DND-41 (cell line): ENCODE measurements around the gene AGPAT3.

Experiments used
- ATAC-seq: fragments of 200-7000 bp; cut with Tn5 transposase; 3 replicates; pipeline ENCODE4 v1.9.1; 2021; ENCODE audit warnings: low read depth; ENCODE audit not compliant: insufficient read depth
- DNase-seq: peaks from one replicate; pipeline ENCODE4 v3.0.0-alpha.2; 2020
- H2AFZ ChIP-seq: 2 replicates; pipeline ENCODE4 v1.6.0; 2012; ENCODE audit warnings: low read depth, low read length
- H3K27ac ChIP-seq: 2 replicates; pipeline ENCODE4 v1.5.1; 2012; ENCODE audit warnings: low read length, inconsistent platforms
- H3K27me3 ChIP-seq: fragments of 200-600 bp; sonication (generic); 2 replicates; pipeline ENCODE4 v1.6.0; 2012; ENCODE audit warnings: low read length, mild to moderate bottlenecking, inconsistent platforms; ENCODE audit not compliant: insufficient read depth, poor library complexity
- H3K36me3 ChIP-seq: 2 replicates; pipeline ENCODE4 v1.5.1; 2012; ENCODE audit warnings: low read length, inconsistent platforms; ENCODE audit not compliant: insufficient read depth
- H3K4me1 ChIP-seq: 2 replicates; pipeline ENCODE4 v1.5.1; 2012; ENCODE audit warnings: mild to moderate bottlenecking, low read length; ENCODE audit not compliant: insufficient read depth
- H3K4me2 ChIP-seq: 2 replicates; pipeline ENCODE4 v1.6.0; 2012; ENCODE audit warnings: mild to moderate bottlenecking, moderate library complexity, low read length, inconsistent platforms; ENCODE audit not compliant: insufficient read depth
- H3K4me3 ChIP-seq, 2 experiments: fragments of 200-600 bp in 1 of 2; shearing (Covaris generic) in 1 of 2; 2 replicates each; pipeline ENCODE4 v1.5.1; 2012 to 2016; ENCODE audit warnings: inconsistent platforms in 2 of 2, low read length in 2 of 2, mild to moderate bottlenecking in 2 of 2, low read depth in 1 of 2, moderate library complexity in 1 of 2
- H3K79me2 ChIP-seq: 2 replicates; pipeline ENCODE4 v1.6.0; 2012; ENCODE audit warnings: low read length, inconsistent platforms; ENCODE audit not compliant: insufficient read depth
- H3K9ac ChIP-seq: 2 replicates; pipeline ENCODE4 v1.6.0; 2012; ENCODE audit warnings: low read depth, mild to moderate bottlenecking, inconsistent platforms, low read length, moderate library complexity
- H3K9me3 ChIP-seq: 2 replicates; pipeline ENCODE4 v1.5.1; 2012; ENCODE audit warnings: low read length, moderate library complexity, mild to moderate bottlenecking, inconsistent platforms; ENCODE audit not compliant: insufficient read depth, severe bottlenecking
- H4K20me1 ChIP-seq: 2 replicates; pipeline ENCODE4 v1.6.0; 2012; ENCODE audit warnings: low read length; ENCODE audit not compliant: insufficient read depth
- EZH2 ChIP-seq: IDR thresholded peaks from 3 replicates; pipeline ENCODE4 v1.6.1; 2012; ENCODE audit warnings: borderline replicate concordance, low read depth, mild to moderate bottlenecking, moderate library complexity, low read length, inconsistent platforms; ENCODE audit not compliant: severe bottlenecking
- TF ChIP-seq, protein P1 (sequence below): IDR thresholded peaks from 2 replicates; pipeline ENCODE4 v1.5.1; 2012; ENCODE audit warnings: borderline replicate concordance, low read length, moderate library complexity, mild to moderate bottlenecking; ENCODE audit not compliant: poor library complexity, severe bottlenecking; ENCODE audit errors: extremely low read depth

AGPAT3 gene

DNA sequence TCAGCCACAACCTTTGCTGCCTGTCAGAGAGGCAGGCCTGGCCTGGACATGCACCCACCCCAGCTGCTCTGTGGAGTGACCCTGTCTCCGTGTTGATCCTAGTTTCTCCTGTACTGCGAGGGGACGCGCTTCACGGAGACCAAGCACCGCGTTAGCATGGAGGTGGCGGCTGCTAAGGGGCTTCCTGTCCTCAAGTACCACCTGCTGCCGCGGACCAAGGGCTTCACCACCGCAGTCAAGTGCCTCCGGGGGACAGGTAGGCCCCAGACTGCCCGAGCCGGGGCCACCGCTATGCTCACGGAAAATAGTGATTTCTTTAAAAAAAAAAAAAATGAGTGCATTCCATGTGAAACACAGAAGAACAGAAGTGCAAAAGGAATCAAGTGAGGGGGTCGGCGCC is 105.5 kb downstream of the AGPAT3 start:
- no peak overlapping the region for H3K27ac ChIP-seq
- ATAC-seq (no peak), DNase-seq (no peak)
- H3K4me3 ChIP-seq = no peak overlapping the region
- H3K9ac ChIP-seq = no peak overlapping the region
- no peaks in the 10 kb centered on the region for H3K27me3 ChIP-seq
- H3K79me2 ChIP-seq = no peaks in the 10 kb centered on the region
- no peak for TF ChIP-seq EZH2
- TF ChIP-seq, protein P1, sequence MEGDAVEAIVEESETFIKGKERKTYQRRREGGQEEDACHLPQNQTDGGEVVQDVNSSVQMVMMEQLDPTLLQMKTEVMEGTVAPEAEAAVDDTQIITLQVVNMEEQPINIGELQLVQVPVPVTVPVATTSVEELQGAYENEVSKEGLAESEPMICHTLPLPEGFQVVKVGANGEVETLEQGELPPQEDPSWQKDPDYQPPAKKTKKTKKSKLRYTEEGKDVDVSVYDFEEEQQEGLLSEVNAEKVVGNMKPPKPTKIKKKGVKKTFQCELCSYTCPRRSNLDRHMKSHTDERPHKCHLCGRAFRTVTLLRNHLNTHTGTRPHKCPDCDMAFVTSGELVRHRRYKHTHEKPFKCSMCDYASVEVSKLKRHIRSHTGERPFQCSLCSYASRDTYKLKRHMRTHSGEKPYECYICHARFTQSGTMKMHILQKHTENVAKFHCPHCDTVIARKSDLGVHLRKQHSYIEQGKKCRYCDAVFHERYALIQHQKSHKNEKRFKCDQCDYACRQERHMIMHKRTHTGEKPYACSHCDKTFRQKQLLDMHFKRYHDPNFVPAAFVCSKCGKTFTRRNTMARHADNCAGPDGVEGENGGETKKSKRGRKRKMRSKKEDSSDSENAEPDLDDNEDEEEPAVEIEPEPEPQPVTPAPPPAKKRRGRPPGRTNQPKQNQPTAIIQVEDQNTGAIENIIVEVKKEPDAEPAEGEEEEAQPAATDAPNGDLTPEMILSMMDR = no peak
- no peak overlapping the region for H3K4me2 ChIP-seq
- peaks cover 75% of the 10 kb centered on the region for H3K36me3 ChIP-seq
- peaks cover 26% of the 10 kb centered on the region for H4K20me1 ChIP-seq
- no peaks in the 10 kb centered on the region for H3K9me3 ChIP-seq
- no peaks in the 10 kb centered on the region for H3K4me1 ChIP-seq
- no peak overlapping the region for H2AFZ ChIP-seq

DNA sequence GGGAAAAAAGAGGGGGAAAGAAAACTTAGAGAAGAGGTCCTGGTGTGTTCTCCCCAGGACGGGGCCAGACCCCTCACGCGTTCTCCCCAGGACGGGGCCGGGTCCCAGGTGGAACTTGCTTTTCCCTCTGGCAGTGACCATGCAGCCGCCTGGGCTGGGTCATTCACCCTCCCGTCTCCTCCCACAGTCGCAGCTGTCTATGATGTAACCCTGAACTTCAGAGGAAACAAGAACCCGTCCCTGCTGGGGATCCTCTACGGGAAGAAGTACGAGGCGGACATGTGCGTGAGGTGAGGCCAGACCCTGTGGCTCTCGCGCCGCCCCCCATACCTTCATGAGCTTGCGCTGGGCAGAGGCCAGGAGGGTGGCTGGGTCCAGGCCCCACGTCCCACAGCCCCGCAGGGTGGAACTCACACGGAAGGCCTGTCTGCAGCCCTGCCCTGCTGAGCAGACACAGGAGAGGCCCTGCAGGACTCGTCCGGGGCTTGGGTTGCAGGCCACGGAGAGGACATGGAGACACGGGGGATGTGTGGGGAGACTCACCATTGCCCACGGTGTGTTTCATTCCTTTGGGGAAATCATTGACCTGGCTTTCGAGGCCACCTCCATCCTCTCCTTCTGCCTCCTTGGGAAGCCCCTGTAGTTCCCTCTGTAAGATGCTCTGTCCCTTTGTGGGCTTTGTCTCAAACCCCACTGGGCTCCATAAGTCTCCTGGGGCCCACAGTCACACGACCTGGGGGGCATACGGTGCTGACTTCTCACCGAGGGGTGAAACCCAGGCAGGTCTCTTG is 106.4 kb downstream of the AGPAT3 start:
- Histone ChIP-seq H3K4me2 (no peak overlapping the region), H3K4me1 (no peaks in the 10 kb centered on the region), H3K4me3 (no peak overlapping the region), H3K79me2 (no peaks in the 10 kb centered on the region), H3K9me3 (no peaks in the 10 kb centered on the region), H3K36me3 (peaks cover 74% of the 10 kb centered on the region), H2AFZ (no peak overlapping the region), H3K27me3 (no peaks in the 10 kb centered on the region), H3K9ac (no peak overlapping the region), H4K20me1 (peaks cover 21% of the 10 kb centered on the region), H3K27ac (no peak overlapping the region)
- DNase-seq (no peak), ATAC-seq (no peak)
- TF ChIP-seq, protein P1 = no peak
- TF ChIP-seq EZH2 = no peak

DNA sequence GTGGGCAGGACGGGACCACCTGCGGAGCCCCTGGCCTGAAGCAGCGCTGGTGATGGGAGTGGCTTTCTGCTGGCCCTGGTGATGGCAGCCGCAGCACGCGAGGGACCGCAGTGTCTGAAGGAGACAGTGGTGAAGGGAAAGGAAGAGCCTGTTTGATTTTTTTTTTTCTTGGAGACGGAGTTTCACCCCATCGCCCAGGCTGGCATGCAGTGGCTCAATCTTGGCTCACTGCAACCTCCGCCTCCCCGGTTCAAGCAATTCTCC is 106.9 kb downstream of the AGPAT3 start:
- H3K9ac ChIP-seq = no peak overlapping the region
- no peaks in the 10 kb centered on the region for H3K79me2 ChIP-seq
- H3K4me2 ChIP-seq = no peak overlapping the region
- no peaks in the 10 kb centered on the region for H3K4me1 ChIP-seq
- H4K20me1 ChIP-seq = peaks cover 18% of the 10 kb centered on the region
- no peak for DNase-seq
- H3K4me3 ChIP-seq = no peak overlapping the region
- H3K36me3 ChIP-seq = peaks cover 70% of the 10 kb centered on the region
- no peaks in the 10 kb centered on the region for H3K27me3 ChIP-seq
- TF ChIP-seq, protein P1 = no peak
- TF ChIP-seq EZH2 = no peak
- H3K27ac ChIP-seq = no peak overlapping the region
- no peak overlapping the region for H2AFZ ChIP-seq
- ATAC-seq = no peak
- no peaks in the 10 kb centered on the region for H3K9me3 ChIP-seq
